HG02642 (cell line): Measurements from ENCODE around the gene PLEKHG2.
"Not testable (repeated sequence)": the region's sequence is repeated elsewhere in the genome, so short reads cannot be mapped to it uniquely, and the experiment has no call there.

Source experiments
- ATAC-seq: cut with Tn5 transposase; IDR thresholded peaks from one replicate; pipeline ENCODE4 v1.9.1; 2021; ENCODE audit warnings: mild to moderate bottlenecking; ENCODE audit not compliant: unreplicated experiment, poor library complexity

Gene PLEKHG2

GRCh38 chr19:39435499-39436349, 23.3 kb downstream of the PLEKHG2 start, which contains the start of gene RPS16:
Gene RPS16 (minus strand): TSS chr19:39435949. CDS start chr19:39435895, 54 bp downstream.
- peak; percentile 89 for ATAC-seq

GRCh38 chr19:39436350-39436716, 23.9 kb downstream of the PLEKHG2 start:
- no peak for ATAC-seq

GRCh38 chr19:39438270-39438934, 25.9 kb downstream of the PLEKHG2 start:
- ATAC-seq = no peak

GRCh38 chr19:39444598-39445195, 32.2 kb downstream of the PLEKHG2 start:
- ATAC-seq = no peak

GRCh38 chr19:39445196-39446111, 33.0 kb downstream of the PLEKHG2 start, which contains the start of gene SUPT5H:
Gene SUPT5H (plus strand): TSS chr19:39445582. CDS start chr19:39445891, 309 bp downstream.
- peak; percentile 86 for ATAC-seq

GRCh38 chr19:39446365-39447084, 34.1 kb downstream of the PLEKHG2 start:
- ATAC-seq = no peak

- ATAC-seq = no peak
These were observed 35.8 kb downstream of the PLEKHG2 start for GRCh38 chr19:39448271-39448670.

- no peak for ATAC-seq
These were observed 36.8 kb downstream of the PLEKHG2 start for GRCh38 chr19:39449116-39449797.

GRCh38 chr19:39451257-39451656, 38.8 kb downstream of the PLEKHG2 start:
- ATAC-seq = not testable (repeated sequence)

- ATAC-seq = no peak
These were observed 50.9 kb downstream of the PLEKHG2 start for GRCh38 chr19:39463403-39463802.

- no peak for ATAC-seq
These were observed 53.7 kb downstream of the PLEKHG2 start for GRCh38 chr19:39465956-39466747.

GRCh38 chr19:39467941-39468340, 55.5 kb downstream of the PLEKHG2 start:
- ATAC-seq = no peak

GRCh38 chr19:39469036-39469435, 56.6 kb downstream of the PLEKHG2 start:
- no peak for ATAC-seq

GRCh38 chr19:39469567-39469966, 57.1 kb downstream of the PLEKHG2 start:
- no peak for ATAC-seq

GRCh38 chr19:39470724-39471339, 58.4 kb downstream of the PLEKHG2 start:
- ATAC-seq = no peak

GRCh38 chr19:39471756-39472536, 59.5 kb downstream of the PLEKHG2 start:
- ATAC-seq = no peak
